Transverse colon (tissue), 3 donors: ENCODE results near the gene DYNC1H1.

Experiments
- CTCF ChIP-seq, 5 experiments: fragments of 200-600 bp in 3 of 5; fragments of 450-650 bp in 2 of 5; sonication (generic) in 3 of 5; IDR thresholded peaks; 1 replicate in 2 of 5; 2 replicates in 3 of 5; pipeline ENCODE4 v1.5.1; 2016 to 2017; ENCODE audit warnings: antibody characterized with exemption in 5 of 5, inconsistent platforms in 3 of 5, mild to moderate bottlenecking in 2 of 5, moderate library complexity in 1 of 5
- EP300 ChIP-seq: sonication (generic); formaldehyde crosslinking; IDR thresholded peaks from one replicate; pipeline ENCODE4 v1.6.1; 2017; ENCODE audit warnings: antibody characterized with exemption, low read depth
- POLR2A ChIP-seq: fragments of 450-650 bp; IDR thresholded peaks from one replicate; pipeline ENCODE4 v1.6.1; 2016; ENCODE audit warnings: antibody characterized with exemption, mild to moderate bottlenecking, moderate library complexity

- TF ChIP-seq CTCF (IDR thresholded peaks at IDR 0.05) (no peak), POLR2A (no peak), EP300 (no peak)
Measured at GRCh38 chr14:101982621-101983020, 18.2 kb downstream of the DYNC1H1 start.
